ENCODE measurements around the gene COL6A2. TPM values are rescaled to one million over a fixed set of nuclear protein-coding genes. Genes with fewer than 3 reads are reported as not detected.
"Not testable (repeated sequence)": the region's sequence is repeated elsewhere in the genome, so short reads cannot be mapped to it uniquely, and the experiment has no call there.

Gene COL6A2
- total RNA-seq, 2 donors from 2014 or later: 11.9 to 14.2 TPM

GRCh38 chr21:46171996-46172862, 74.3 kb downstream of the COL6A2 start:
- H3K27ac Mint-ChIP-seq: no peak overlapping the region
- H3K9me3 Mint-ChIP-seq: peaks cover 0 to 21% of the 10 kb centered on the region in 2 donors
- DNase-seq (ENCODE audit: low spot score in 2 of 2): no peak
- peaks cover 27% of the 10 kb centered on the region in 2 donors for H3K36me3 Mint-ChIP-seq
- ATAC-seq: no peak

- H3K36me3 Mint-ChIP-seq: peaks cover 27% of the 10 kb centered on the region in 2 donors
- H3K9me3 Mint-ChIP-seq: peaks cover 0 to 21% of the 10 kb centered on the region in 2 donors
- ATAC-seq: no peak
- DNase-seq (ENCODE audit: low spot score in 2 of 2): no peak
- H3K27ac Mint-ChIP-seq: no peak overlapping the region
These were observed 75.1 kb downstream of the COL6A2 start for GRCh38 chr21:46172863-46173528.

GRCh38 chr21:46173573-46173972, 75.7 kb downstream of the COL6A2 start:
- H3K27ac Mint-ChIP-seq: no peak overlapping the region
- DNase-seq (ENCODE audit: low spot score in 2 of 2) (peak in 1 of 2 donors; percentile 44), ATAC-seq (no peak)
- H3K36me3 Mint-ChIP-seq: peaks cover 27% of the 10 kb centered on the region in 2 donors
- peaks cover 0 to 21% of the 10 kb centered on the region in 2 donors for H3K9me3 Mint-ChIP-seq

- not testable (repeated sequence) for H3K27ac Mint-ChIP-seq; ATAC-seq; DNase-seq (ENCODE audit: low spot score in 2 of 2)
- Mint-ChIP-seq H3K36me3 (peaks cover 27% of the 10 kb centered on the region in 2 donors), H3K9me3 (peaks cover 0 to 21% of the 10 kb centered on the region in 2 donors)
These were observed 78.7 kb downstream of the COL6A2 start for GRCh38 chr21:46176443-46177129.

- ATAC-seq: no peak
- Mint-ChIP-seq H3K27ac (no peak overlapping the region), H3K9me3 (peaks cover 0 to 16% of the 10 kb centered on the region in 2 donors), H3K36me3 (peaks cover 20 to 22% of the 10 kb centered on the region in 2 donors)
- DNase-seq (ENCODE audit: low spot score in 2 of 2): no peak
These were observed 81.0 kb downstream of the COL6A2 start for GRCh38 chr21:46178961-46179360.

Other genes starting within 250 kb of the COL6A2 start
- gene COL6A1, start 116.3 kb upstream of the COL6A2 start, total RNA-seq: 1 to 10 TPM; 2.0 to 4.7 TPM
- gene FTCD, start 57.5 kb downstream of the COL6A2 start, total RNA-seq: under 1 TPM; 0.21 to 0.39 TPM
- gene SPATC1L, start 86.3 kb downstream of the COL6A2 start, total RNA-seq: 1 to 10 TPM; 7.1 to 8.9 TPM
- 10 to 100 TPM; 17.8 to 26.2 TPM for gene LSS, start 130.7 kb downstream of the COL6A2 start, total RNA-seq
- gene MCM3AP, start 187.5 kb downstream of the COL6A2 start, total RNA-seq: 100 to 1,000 TPM; 105 to 119 TPM
- gene YBEY, start 188.2 kb downstream of the COL6A2 start, total RNA-seq: 10 to 100 TPM in 1 of 2 donors, 1 to 10 TPM in 1; 9.1 to 10.4 TPM
- 10 to 100 TPM; 20.7 to 36.0 TPM for gene C21orf58, start 225.8 kb downstream of the COL6A2 start, total RNA-seq
- 10 to 100 TPM; 52.8 to 63.4 TPM for gene PCNT, start 226.0 kb downstream of the COL6A2 start, total RNA-seq

All from activated naive CD4-positive, alpha-beta T cell treated with anti-CD3 and anti-CD28 coated beads, Interleukin-2, amount 50 U/mL, for 72 hours (primary cell).